GM06990 (cell line): ENCODE results near the gene FCRLA.

Experiments used
- DNase-seq: peaks from one replicate; pipeline ENCODE4 v3.0.0-alpha.2; 2011; ENCODE audit not compliant: insufficient read length; ENCODE audit errors: extremely low read depth
- H3K27me3 ChIP-seq: replicated peaks from 2 replicates; pipeline ENCODE4 v1.6.0; 2011; ENCODE audit warnings: low read length; ENCODE audit not compliant: control insufficient read depth, insufficient read depth
- H3K36me3 ChIP-seq: 2 replicates; pipeline ENCODE4 v1.5.1; 2011; ENCODE audit warnings: low read length; ENCODE audit not compliant: control insufficient read depth, insufficient read depth
- H3K4me3 ChIP-seq: replicated peaks from 2 replicates; pipeline ENCODE4 v1.5.1; 2011; ENCODE audit warnings: low read depth, mild to moderate bottlenecking, control low read depth, low read length
- TF ChIP-seq, protein P1 (sequence below): IDR thresholded peaks from 2 replicates; pipeline ENCODE4 v1.5.1; 2011; ENCODE audit warnings: low read length, control low read depth, mild to moderate bottlenecking, inconsistent platforms; ENCODE audit not compliant: insufficient read depth, poor library complexity, severe bottlenecking

FCRLA gene

DNA sequence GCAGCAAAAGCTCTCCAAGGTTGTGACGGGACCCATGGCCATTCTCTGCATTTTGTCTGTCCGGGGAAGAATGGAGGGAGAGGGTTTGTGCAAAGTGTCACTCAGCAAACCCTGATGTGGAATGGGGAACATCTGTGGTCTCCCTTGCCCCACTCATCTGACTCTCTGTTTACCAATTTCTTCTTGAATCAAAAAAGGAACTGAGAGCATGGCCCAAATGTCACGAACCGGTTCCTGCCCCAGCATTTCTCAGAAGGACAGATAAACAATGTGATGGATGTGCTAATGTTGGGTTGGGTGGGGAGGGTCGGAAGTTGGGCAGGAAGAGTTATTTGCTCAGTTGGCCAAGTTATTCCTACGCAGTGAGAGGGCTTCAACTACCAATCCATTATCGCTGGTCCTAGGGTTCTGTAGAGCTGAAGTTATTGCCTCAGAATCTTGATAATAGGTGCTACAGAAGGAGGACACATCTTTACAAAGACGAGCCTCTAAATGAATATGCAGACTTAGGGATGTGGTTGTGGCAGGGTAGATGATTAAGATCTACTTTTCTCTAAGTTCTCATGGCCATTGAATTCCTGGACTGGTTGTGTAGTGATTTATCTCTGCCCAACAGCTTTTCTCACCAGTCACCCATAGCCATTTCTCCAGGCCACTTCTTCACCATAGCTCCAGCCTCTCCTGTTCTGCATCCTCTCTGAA is 33.0 kb downstream of the FCRLA start:
- TF ChIP-seq, protein P1, sequence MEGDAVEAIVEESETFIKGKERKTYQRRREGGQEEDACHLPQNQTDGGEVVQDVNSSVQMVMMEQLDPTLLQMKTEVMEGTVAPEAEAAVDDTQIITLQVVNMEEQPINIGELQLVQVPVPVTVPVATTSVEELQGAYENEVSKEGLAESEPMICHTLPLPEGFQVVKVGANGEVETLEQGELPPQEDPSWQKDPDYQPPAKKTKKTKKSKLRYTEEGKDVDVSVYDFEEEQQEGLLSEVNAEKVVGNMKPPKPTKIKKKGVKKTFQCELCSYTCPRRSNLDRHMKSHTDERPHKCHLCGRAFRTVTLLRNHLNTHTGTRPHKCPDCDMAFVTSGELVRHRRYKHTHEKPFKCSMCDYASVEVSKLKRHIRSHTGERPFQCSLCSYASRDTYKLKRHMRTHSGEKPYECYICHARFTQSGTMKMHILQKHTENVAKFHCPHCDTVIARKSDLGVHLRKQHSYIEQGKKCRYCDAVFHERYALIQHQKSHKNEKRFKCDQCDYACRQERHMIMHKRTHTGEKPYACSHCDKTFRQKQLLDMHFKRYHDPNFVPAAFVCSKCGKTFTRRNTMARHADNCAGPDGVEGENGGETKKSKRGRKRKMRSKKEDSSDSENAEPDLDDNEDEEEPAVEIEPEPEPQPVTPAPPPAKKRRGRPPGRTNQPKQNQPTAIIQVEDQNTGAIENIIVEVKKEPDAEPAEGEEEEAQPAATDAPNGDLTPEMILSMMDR = no peak
- H3K4me3 ChIP-seq = no peak overlapping the region
- H3K27me3 ChIP-seq = no peaks in the 10 kb centered on the region
- DNase-seq = peak; percentile 72
- H3K36me3 ChIP-seq = no peaks in the 10 kb centered on the region

DNA sequence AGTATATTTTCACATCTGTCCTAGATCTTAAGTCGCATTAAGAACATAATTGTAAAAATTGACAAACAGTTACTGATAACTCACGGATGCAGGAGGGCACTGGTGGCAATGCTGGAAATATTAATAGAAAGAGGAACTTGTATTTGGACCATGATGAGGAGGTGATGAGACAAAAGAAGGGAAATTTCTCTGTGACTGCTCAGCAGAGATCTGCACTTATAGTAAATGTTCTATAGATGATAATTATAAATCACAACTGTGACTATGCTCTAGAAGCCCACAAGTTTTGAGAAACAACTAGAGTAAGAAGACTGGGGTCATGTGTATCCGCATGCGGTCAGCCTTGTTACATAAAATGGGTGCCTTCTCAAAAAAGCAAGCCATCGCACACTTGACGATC is 33.9 kb downstream of the FCRLA start:
- TF ChIP-seq, protein P1 = no peak

DNA sequence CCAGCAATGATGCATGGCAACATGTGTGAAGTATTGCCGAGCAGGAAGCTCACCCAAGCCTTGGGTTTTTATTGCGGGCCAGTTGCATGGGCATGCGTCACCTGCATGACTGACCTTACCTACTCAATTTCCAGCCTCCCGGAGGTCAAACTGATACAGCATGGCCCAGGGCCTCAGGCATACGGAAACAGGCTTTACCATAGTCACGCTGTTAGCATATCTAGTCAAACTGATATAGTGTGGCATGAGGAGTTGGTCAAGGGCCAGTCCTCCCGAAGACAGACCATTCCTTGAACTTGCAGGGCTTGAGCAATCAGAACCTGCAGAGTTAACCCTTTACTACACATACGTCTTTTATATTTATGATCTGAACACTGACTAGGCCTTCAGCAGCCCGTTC is 36.2 kb downstream of the FCRLA start:
- DNase-seq = no peak
- Histone ChIP-seq H3K4me3 (no peak overlapping the region), H3K27me3 (no peaks in the 10 kb centered on the region), H3K36me3 (no peaks in the 10 kb centered on the region)
- TF ChIP-seq, protein P1 = no peak

More for the DNA sequence above, 33.9 kb downstream of the FCRLA start:
- H3K27me3 ChIP-seq = no peaks in the 10 kb centered on the region
- no peak overlapping the region for H3K4me3 ChIP-seq
- DNase-seq = no peak
- H3K36me3 ChIP-seq = no peaks in the 10 kb centered on the region

DNA sequence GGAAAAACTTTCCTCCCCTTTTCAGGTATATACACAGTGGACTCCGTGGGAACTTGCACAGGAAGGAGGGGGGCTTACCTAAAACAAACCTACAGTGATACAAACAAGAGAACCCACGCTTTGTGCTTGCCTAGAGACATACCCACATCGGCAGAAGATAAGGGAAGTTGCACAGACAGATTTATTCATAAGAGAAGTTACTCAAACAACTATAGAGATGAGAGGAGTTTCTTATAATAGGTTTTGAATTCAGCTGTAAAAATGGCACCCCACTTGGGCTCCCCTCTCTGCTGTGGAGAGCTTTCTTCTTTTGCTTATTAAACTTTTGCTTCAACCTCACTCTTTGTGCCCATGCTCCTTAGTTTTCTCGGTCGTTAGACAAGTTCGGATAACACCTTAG is 40.8 kb downstream of the FCRLA start:
- no peak overlapping the region for H3K4me3 ChIP-seq
- H3K27me3 ChIP-seq = no peaks in the 10 kb centered on the region
- no peak for DNase-seq
- TF ChIP-seq, protein P1 = no peak
- peaks cover under 1% of the 10 kb centered on the region for H3K36me3 ChIP-seq

DNA sequence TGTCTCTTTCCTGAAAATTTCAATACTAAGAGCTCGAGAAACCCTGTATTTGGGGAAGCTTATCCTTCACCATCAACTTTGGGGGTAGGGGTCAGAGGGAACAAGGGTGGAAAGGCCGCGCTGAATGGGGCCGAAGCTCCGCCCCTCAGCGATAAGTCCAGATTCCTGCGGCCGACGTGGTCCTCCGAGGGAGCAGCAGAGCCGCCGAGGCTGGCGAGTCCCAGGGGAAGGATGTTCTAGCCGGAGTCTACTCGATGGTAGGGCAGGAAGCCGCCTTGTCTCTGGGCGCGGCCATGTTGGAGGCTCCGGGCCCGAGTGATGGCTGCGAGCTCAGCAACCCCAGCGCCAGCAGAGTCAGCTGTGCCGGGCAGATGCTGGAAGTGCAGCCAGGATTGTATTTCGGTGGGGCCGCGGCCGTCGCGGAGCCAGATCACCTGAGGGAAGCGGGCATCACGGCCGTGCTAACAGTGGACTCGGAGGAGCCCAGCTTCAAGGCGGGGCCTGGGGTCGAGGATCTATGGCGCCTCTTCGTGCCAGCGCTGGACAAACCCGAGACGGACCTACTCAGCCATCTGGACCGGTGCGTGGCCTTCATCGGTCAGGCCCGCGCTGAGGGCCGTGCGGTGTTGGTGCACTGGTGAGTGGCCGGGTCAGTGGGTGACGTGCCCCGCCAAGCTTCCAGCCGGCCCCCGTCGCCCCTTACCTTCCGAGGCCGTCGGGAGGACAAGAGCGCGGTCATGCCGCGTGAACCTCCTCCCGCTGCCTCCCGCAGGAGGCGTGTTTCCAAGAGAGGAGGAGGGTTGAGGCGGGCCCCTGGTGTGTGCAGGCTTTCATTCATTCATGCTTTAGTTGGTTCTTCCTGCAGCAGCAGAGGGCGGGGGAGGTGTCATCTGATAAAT is 42.7 kb downstream of the FCRLA start, which contains the start of gene DUSP12:
Gene DUSP12, plus strand, starts transcription at position 278 of the 899 bp plus-strand sequence. Its CDS starts 16 bp downstream, at position 294.
- Histone ChIP-seq H3K27me3 (no peaks in the 10 kb centered on the region), H3K36me3 (peaks cover 6% of the 10 kb centered on the region), H3K4me3 (peak within 1 kb of the TSS; percentile 95)
- peak; percentile 91 for DNase-seq
- TF ChIP-seq, protein P1 = peak; percentile 52
